ENCODE measurements around the gene THAP7. TPM values are rescaled to one million over a fixed set of nuclear protein-coding genes. Genes with fewer than 3 reads are reported as not detected.
A peak's percentile ranks its signal among the peaks of the same experiment; 100 is the strongest.

The THAP7 gene
- total RNA-seq, 1 donor from 2014 or later = 13.3 TPM

- ATAC-seq = no peak
Measured at GRCh38 chr22:20963201-20964052, 38.5 kb downstream of the THAP7 start.

- ATAC-seq = no peak
Measured at GRCh38 chr22:20962491-20962945, 39.4 kb downstream of the THAP7 start.

GRCh38 chr22:20960609-20961008, 41.3 kb downstream of the THAP7 start:
- no peak for ATAC-seq

GRCh38 chr22:20959578-20960461, 42.1 kb downstream of the THAP7 start:
- ATAC-seq = no peak

- ATAC-seq = peak; percentile 2
Measured at GRCh38 chr22:20957683-20958431, 44.1 kb downstream of the THAP7 start.

GRCh38 chr22:20957102-20957682, 44.7 kb downstream of the THAP7 start:
- peak; percentile 14 for ATAC-seq

GRCh38 chr22:20956258-20957101, 45.4 kb downstream of the THAP7 start:
- peak; percentile 70 for ATAC-seq

GRCh38 chr22:20955548-20955947, 46.4 kb downstream of the THAP7 start:
- ATAC-seq = no peak

GRCh38 chr22:20953668-20954500, 48.0 kb downstream of the THAP7 start:
- peak; percentile 62 for ATAC-seq

- no peak for ATAC-seq
Measured at GRCh38 chr22:20953342-20953608, 48.6 kb downstream of the THAP7 start.

- no peak for ATAC-seq
Measured at GRCh38 chr22:20952544-20953341, 49.2 kb downstream of the THAP7 start.

- no peak for ATAC-seq
Measured at GRCh38 chr22:20951932-20952380, 50.0 kb downstream of the THAP7 start.

- ATAC-seq = no peak
Measured at GRCh38 chr22:20951151-20951931, 50.6 kb downstream of the THAP7 start.

- ATAC-seq = no peak
Measured at GRCh38 chr22:20949698-20950183, 52.2 kb downstream of the THAP7 start.

Measured in esophagus mucosa (tissue), 1 donor.